Upper lobe of right lung (tissue), 1 donor: ENCODE measurements around the gene SLC2A13. TPM values are rescaled to one million over a fixed set of nuclear protein-coding genes. Genes with fewer than 3 reads are reported as not detected.
A peak's percentile ranks its signal among the peaks of the same experiment; 100 is the strongest.
"Not testable (repeated sequence)": the region's sequence is repeated elsewhere in the genome, so short reads cannot be mapped to it uniquely, and the experiment has no call there.

ENCODE experiments used
- ATAC-seq: fragments of 200-7000 bp; cut with Tn5 transposase; one replicate; pipeline ENCODE4 v1.9.1; 2020; ENCODE audit warnings: mild to moderate bottlenecking, moderate library complexity
- DNase-seq: peaks from one replicate; pipeline ENCODE4 v3.0.0-alpha.2; 2020
- H3K27ac ChIP-seq: fragments of 200-600 bp; one replicate; pipeline ENCODE4 v1.8.0; 2022
- H3K27me3 ChIP-seq: fragments of 200-600 bp; one replicate; pipeline ENCODE4 v1.8.0; 2022; ENCODE audit warnings: mild to moderate bottlenecking
- H3K36me3 ChIP-seq: fragments of 200-600 bp; one replicate; pipeline ENCODE4 v1.8.0; 2022
- H3K4me1 ChIP-seq: fragments of 200-600 bp; one replicate; pipeline ENCODE4 v1.8.0; 2022
- H3K4me3 ChIP-seq: fragments of 200-600 bp; one replicate; pipeline ENCODE4 v1.8.0; 2022; ENCODE audit warnings: mild to moderate bottlenecking
- H3K9me3 ChIP-seq: fragments of 200-600 bp; one replicate; pipeline ENCODE4 v1.8.0; 2022
- CTCF ChIP-seq: fragments of 200-600 bp; IDR thresholded peaks from one replicate; pipeline ENCODE4 v1.8.0; 2022; ENCODE audit warnings: antibody characterized with exemption
- intact Hi-C: fragments of 100-400 bp; cut with DNase I; formaldehyde crosslinking; loops from one replicate; pipeline ENCODE4 v1.11.0; 2022
- total RNA-seq: library from RNA; stranded (reverse); fragmentation: NEBNext Ultra II Directional; extraction: Animal tissue kit (Norgen Biotek cat#: 25700); gene quantifications from one replicate; pipeline ENCODE4 v1.2.1, GENCODE V29; 2021
- donor health status: DM: no; HTN: yes; CAD: no; lungs with severe emphysema.

SLC2A13 gene
- total RNA-seq, 1 donor from 2014 or later = 11.3 TPM

GRCh38 chr12:39798429-39798828, 307.5 kb downstream of the SLC2A13 start:
- intact Hi-C loops = no loop called here
- no peak overlapping the region for H3K4me3 ChIP-seq
- no peaks in the 10 kb centered on the region for H3K36me3 ChIP-seq
- no peaks in the 10 kb centered on the region for H3K4me1 ChIP-seq
- no peak overlapping the region for H3K27ac ChIP-seq
- no peaks in the 10 kb centered on the region for H3K9me3 ChIP-seq
- peak; percentile 66 for DNase-seq
- no peak for TF ChIP-seq CTCF
- ATAC-seq = peak; percentile 58
- H3K27me3 ChIP-seq = no peaks in the 10 kb centered on the region

GRCh38 chr12:39795481-39795880, 310.4 kb downstream of the SLC2A13 start:
- ATAC-seq (no peak), DNase-seq (no peak)
- no peak overlapping the region for H3K4me3 ChIP-seq
- H3K36me3 ChIP-seq = no peaks in the 10 kb centered on the region
- H3K9me3 ChIP-seq = no peaks in the 10 kb centered on the region
- H3K27ac ChIP-seq = no peak overlapping the region
- H3K4me1 ChIP-seq = no peaks in the 10 kb centered on the region
- TF ChIP-seq CTCF = no peak
- intact Hi-C loops = no loop called here
- H3K27me3 ChIP-seq = no peaks in the 10 kb centered on the region

GRCh38 chr12:39792938-39793337, 312.9 kb downstream of the SLC2A13 start:
- Histone ChIP-seq H3K27me3 (no peaks in the 10 kb centered on the region), H3K9me3 (no peaks in the 10 kb centered on the region), H3K27ac (no peak overlapping the region), H3K4me3 (no peak overlapping the region), H3K36me3 (no peaks in the 10 kb centered on the region), H3K4me1 (no peaks in the 10 kb centered on the region)
- DNase-seq (no peak), ATAC-seq (no peak)
- intact Hi-C loops = no loop called here
- TF ChIP-seq CTCF = no peak

GRCh38 chr12:39788239-39788638, 317.6 kb downstream of the SLC2A13 start:
- no peak overlapping the region for H3K27ac ChIP-seq
- H3K4me1 ChIP-seq = no peaks in the 10 kb centered on the region
- ATAC-seq = no peak
- H3K36me3 ChIP-seq = no peaks in the 10 kb centered on the region
- no peak for TF ChIP-seq CTCF
- intact Hi-C loops = no loop called here
- no peaks in the 10 kb centered on the region for H3K9me3 ChIP-seq
- DNase-seq = no peak
- H3K4me3 ChIP-seq = no peak overlapping the region
- no peaks in the 10 kb centered on the region for H3K27me3 ChIP-seq

GRCh38 chr12:39785814-39786213, 320.1 kb downstream of the SLC2A13 start:
- intact Hi-C loops, H3K36me3 ChIP-seq, H3K4me1 ChIP-seq, H3K4me3 ChIP-seq, H3K9me3 ChIP-seq, ATAC-seq, H3K27me3 ChIP-seq, DNase-seq, H3K27ac ChIP-seq: not testable (repeated sequence)

- ATAC-seq (no peak), DNase-seq (no peak)
- Histone ChIP-seq H3K9me3 (no peaks in the 10 kb centered on the region), H3K36me3 (no peaks in the 10 kb centered on the region), H3K27ac (no peak overlapping the region), H3K4me3 (no peak overlapping the region), H3K27me3 (no peaks in the 10 kb centered on the region), H3K4me1 (no peaks in the 10 kb centered on the region)
- no peak for TF ChIP-seq CTCF
- intact Hi-C loops = no loop called here
Observed at GRCh38 chr12:39782026-39782545, 323.8 kb downstream of the SLC2A13 start.
